IMR-90 (cell line): ENCODE results near the gene ALS2CL. TPM values are rescaled to one million over a fixed set of nuclear protein-coding genes. Genes with fewer than 3 reads are reported as not detected.

Experiments used
- ATAC-seq: fragments of 200-7000 bp; cut with Tn5 transposase; 2 replicates; pipeline ENCODE4 v1.9.1; 2020; ENCODE audit warnings: low read depth, mild to moderate bottlenecking, moderate library complexity
- BruUV-seq: library from RNA; stranded (reverse); fragments of 400-500 nt; replicated peaks from 2 replicates; lab custom pipeline; 2021; lab: Mats Ljungman, UMichigan
- CTCF ChIA-PET: fragments of 300-600 bp; formaldehyde crosslinking; extraction: SDS; loops from one replicate; lab custom pipeline; 2021; ENCODE audit warnings: antibody characterized with exemption; lab: Yijun Ruan, JAX
- POLR2A ChIA-PET: fragments of 300-600 bp; sonication (Branson Sonifier 250); formaldehyde crosslinking; loops from one replicate; lab custom pipeline; 2022; ENCODE audit warnings: antibody characterized with exemption; ENCODE audit not compliant: unreplicated experiment; lab: Charles Lee
- DNase-seq: peaks from one replicate; pipeline ENCODE4 v3.0.0; 2013
- H2AFZ ChIP-seq: replicated peaks from 2 replicates; pipeline ENCODE3; 2013; ENCODE audit warnings: low read length, mild to moderate bottlenecking; ENCODE audit not compliant: poor library complexity
- H2AK5ac ChIP-seq: 2 replicates; pipeline ENCODE4 v1.6.1; 2013; ENCODE audit warnings: low read depth, low read length, inconsistent platforms
- H2AK9ac ChIP-seq: replicated peaks from 2 replicates; pipeline ENCODE3; 2013; ENCODE audit warnings: mild to moderate bottlenecking, low read depth, low read length, moderate library complexity; ENCODE audit not compliant: poor library complexity
- H2BK120ac ChIP-seq: 2 replicates; pipeline ENCODE4 v1.6.1; 2013; ENCODE audit warnings: low read depth, low read length, inconsistent platforms
- H2BK15ac ChIP-seq: 3 replicates; pipeline ENCODE4 v1.6.1; 2013; ENCODE audit warnings: low read depth, low read length, inconsistent platforms
- H2BK20ac ChIP-seq: 2 replicates; pipeline ENCODE4 v1.6.1; 2013; ENCODE audit warnings: low read depth, mild to moderate bottlenecking, inconsistent platforms, low read length, moderate library complexity
- H2BK5ac ChIP-seq: 2 replicates; pipeline ENCODE4 v1.6.1; 2013; ENCODE audit warnings: mild to moderate bottlenecking, low read depth, low read length, inconsistent platforms; ENCODE audit not compliant: poor library complexity, severe bottlenecking
- H3K14ac ChIP-seq: replicated peaks from 2 replicates; pipeline ENCODE4 v1.6.1; 2013; ENCODE audit warnings: low read depth, low read length, inconsistent platforms
- H3K18ac ChIP-seq: 2 replicates; pipeline ENCODE4 v1.6.1; 2013; ENCODE audit warnings: low read depth, low read length, control low read depth
- H3K23ac ChIP-seq: 2 replicates; pipeline ENCODE4 v1.6.1; 2013; ENCODE audit warnings: low read depth, low read length, inconsistent platforms
- H3K27ac ChIP-seq: 2 replicates; pipeline ENCODE4 v1.5.1; 2013; ENCODE audit warnings: mild to moderate bottlenecking, control low read depth, low read length; ENCODE audit not compliant: insufficient read depth
- H3K27me3 ChIP-seq: 2 replicates; pipeline ENCODE4 v1.6.1; 2013; ENCODE audit warnings: low read length; ENCODE audit not compliant: control insufficient read depth, insufficient read depth
- H3K36me3 ChIP-seq: 2 replicates; pipeline ENCODE4 v1.6.1; 2013; ENCODE audit warnings: low read length, mixed read lengths; ENCODE audit not compliant: control insufficient read depth, insufficient read depth
- H3K4ac ChIP-seq: 2 replicates; pipeline ENCODE4 v1.6.1; 2013; ENCODE audit warnings: low read depth, low read length, inconsistent platforms
- H3K4me1 ChIP-seq: 2 replicates; pipeline ENCODE4 v1.6.1; 2013; ENCODE audit warnings: low read length, mixed read lengths; ENCODE audit not compliant: control insufficient read depth, insufficient read depth
- H3K4me2 ChIP-seq: 2 replicates; pipeline ENCODE4 v1.6.1; 2013; ENCODE audit warnings: low read depth, mild to moderate bottlenecking, control low read depth, low read length, moderate library complexity
- H3K4me3 ChIP-seq: 2 replicates; pipeline ENCODE4 v1.5.1; 2013; ENCODE audit warnings: low read depth, mild to moderate bottlenecking, control low read depth, low read length, moderate library complexity; ENCODE audit not compliant: insufficient read depth
- H3K56ac ChIP-seq: 2 replicates; pipeline ENCODE4 v1.6.1; 2013; ENCODE audit warnings: low read length, inconsistent platforms; ENCODE audit not compliant: insufficient read depth; ENCODE audit errors: extremely low read depth
- H3K79me1 ChIP-seq, 2 experiments: 2 replicates each; pipeline ENCODE4 v1.6.1; 2013; ENCODE audit warnings: low read length in 2 of 2, inconsistent platforms in 1 of 2, low read depth in 1 of 2
- H3K9ac ChIP-seq: 2 replicates; pipeline ENCODE4 v1.6.1; 2013; ENCODE audit warnings: low read depth, low read length, control low read depth
- H3K9me1 ChIP-seq: 2 replicates; pipeline ENCODE4 v1.6.1; 2013; ENCODE audit warnings: low read length, inconsistent platforms; ENCODE audit not compliant: insufficient read depth
- H3K9me3 ChIP-seq: 2 replicates; pipeline ENCODE4 v1.6.1; 2013; ENCODE audit warnings: low read length; ENCODE audit not compliant: control insufficient read depth, insufficient read depth
- H4K20me1 ChIP-seq: 2 replicates; pipeline ENCODE4 v1.6.1; 2013; ENCODE audit warnings: low read length, inconsistent platforms; ENCODE audit not compliant: insufficient read depth
- H4K5ac ChIP-seq: 2 replicates; pipeline ENCODE4 v1.6.1; 2013; ENCODE audit warnings: mild to moderate bottlenecking, low read depth, low read length, control low read depth
- H4K8ac ChIP-seq, 2 experiments: 2 replicates each; pipeline ENCODE4 v1.6.1; 2013; ENCODE audit warnings: low read depth in 2 of 2, low read length in 2 of 2, control low read depth in 1 of 2, inconsistent platforms in 1 of 2
- H4K91ac ChIP-seq: 2 replicates; pipeline ENCODE4 v1.6.1; 2013; ENCODE audit warnings: low read depth, low read length, inconsistent platforms; ENCODE audit not compliant: insufficient read depth
- BHLHE40 ChIP-seq: fragments of 150-350 bp; IDR thresholded peaks from 2 replicates; pipeline ENCODE4 v1.6.1; 2016; ENCODE audit warnings: mild to moderate bottlenecking, low read depth, low read length
- MAFK ChIP-seq: IDR thresholded peaks from 2 replicates; pipeline ENCODE4 v1.6.1; 2012; ENCODE audit warnings: low read depth, low read length, improper control_type of control experiment
- RCOR1 ChIP-seq: IDR thresholded peaks from 2 replicates; pipeline ENCODE4 v1.6.1; 2012; ENCODE audit warnings: mild to moderate bottlenecking, low read length, improper control_type of control experiment; ENCODE audit not compliant: insufficient replicate concordance
- WGBS, 2 experiments: methylation state at CpG; one replicate each; pipeline versions ENCODE4 v1.1.5 to v1.1.7; 2013; ENCODE audit warnings: missing lambda C conversion rate in 2 of 2; ENCODE audit not compliant: insufficient read length in 1 of 2; ENCODE audit errors: extremely low coverage in 2 of 2; 5-methylcytosine and 5-hydroxymethylcytosine counted together
- dilution Hi-C: fragments of 300-500 bp; cut with HindIII; formaldehyde crosslinking; loops from one replicate; pipeline ENCODE4 v1.14.3; 2018; ENCODE audit warnings: low sequenced_read_pairs; ENCODE audit not compliant: unreplicated experiment
- in situ Hi-C: fragments of 300-500 bp; cut with MboI; formaldehyde crosslinking; loops from 3 replicates; pipeline ENCODE4 v1.14.3; 2019; ENCODE audit warnings: low sequenced_read_pairs, inconsistent platforms, mixed read lengths
- intact Hi-C: fragments of 100-400 bp; cut with micrococcal nuclease; formaldehyde crosslinking; loops from 2 replicates; pipeline ENCODE4 v1.10.0; 2022
- polyA plus RNA-seq, 3 experiments: library from polyadenylated mRNA; depleted of rRNA; stranded (reverse); fragments of >200 nt; gene quantifications; 2 replicates each; pipeline ENCODE4 v1.2.3, GENCODE V29; 2012; ENCODE audit warnings: low replicate concordance in 1 of 3
- total RNA-seq: library from RNA; depleted of rRNA; stranded (reverse); fragments of >200 nt; gene quantifications from 2 replicates; pipeline ENCODE4 v1.2.3, GENCODE V29; 2012

The ALS2CL gene
- total and polyA plus RNA-seq, 2 of the 4 experiments (the other 2 are of a cell fraction), result 2.2 to 4.8 TPM

DNA sequence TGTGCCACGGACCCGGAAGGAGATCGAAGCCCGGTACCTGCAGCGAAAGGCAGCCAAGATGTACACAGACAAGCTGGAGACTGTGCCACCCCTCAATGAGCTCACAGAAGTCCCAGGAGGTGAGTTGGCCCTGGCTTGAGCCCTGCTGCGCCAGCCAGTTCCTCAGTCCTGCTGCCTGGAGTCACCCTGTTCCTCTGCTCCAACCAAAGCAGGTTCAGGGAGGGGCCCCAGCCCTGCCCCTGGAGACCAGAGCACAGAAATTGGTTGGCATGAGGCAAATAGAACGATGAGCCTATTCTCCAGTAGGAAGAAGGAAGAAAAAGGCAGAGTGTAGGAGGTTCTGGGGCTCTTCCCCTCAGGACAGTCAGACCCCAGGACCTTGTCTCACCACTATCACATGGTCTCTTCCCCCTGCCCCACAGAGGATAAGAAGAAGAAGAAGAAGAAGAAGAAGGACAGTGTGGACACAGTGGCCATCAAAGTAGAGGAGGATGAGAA lies 15.7 kb upstream of the ALS2CL start:
- DNase-seq (no peak), ATAC-seq (no peak)
- Histone ChIP-seq H3K9me3 (no peaks in the 10 kb centered on the region), H3K4ac (no peak overlapping the region), H2BK15ac (no peak overlapping the region), H4K8ac (no peak overlapping the region), H3K27me3 (peaks cover 11% of the 10 kb centered on the region; the same call in 1 of the 2 replicates), H2AK9ac (no peak overlapping the region), H3K9me1 (no peaks in the 10 kb centered on the region; the same call in 1 of the 2 replicates), H4K91ac (no peak overlapping the region), H4K20me1 (peaks cover 3% of the 10 kb centered on the region; the same call in 1 of the 2 replicates), H3K4me2 (no peak overlapping the region), H3K9ac (no peak overlapping the region), H3K14ac (no peak overlapping the region), H2BK20ac (no peak overlapping the region), H3K18ac (no peak overlapping the region), H3K23ac (no peak overlapping the region), H3K4me1 (peaks cover 3% of the 10 kb centered on the region; the same call in 1 of the 2 replicates), H3K79me1 (no peaks in the 10 kb centered on the region), H3K27ac (no peak overlapping the region), H3K56ac (no peak overlapping the region), H3K36me3 (no peaks in the 10 kb centered on the region), H2AFZ (no peak overlapping the region), H2BK120ac (no peak overlapping the region), H3K4me3 (no peak overlapping the region), H2BK5ac (no peak overlapping the region), H2AK5ac (no peak overlapping the region), H4K5ac (no peak overlapping the region)
- ChIA-PET POLR2A (no interaction called here), CTCF (interaction anchor here (1.9 kb wide), 1 partner anchor 186 kb away, joined by 6 read pairs; no protein-coding TSS in a partner anchor)
- intact Hi-C loops (no loop called here), dilution Hi-C loops (no loop called here), in situ Hi-C loops (loop anchor here (25.0 kb wide), 1 partner anchor 653 kb away; no protein-coding TSS in a partner anchor)
- BruUV-seq, result no TSS peak
- no peak for TF ChIP-seq MAFK
- TF ChIP-seq RCOR1, result no peak
- TF ChIP-seq BHLHE40, result no peak
- 87% methylated on average over 6 of the region's 7 CpGs; no CpG with 5 or more reads in 1 of the 2 experiments for WGBS, 2 experiments
